ENCODE results near the gene KLHL42.
"Not testable (repeated sequence)": the region's sequence is repeated elsewhere in the genome, so short reads cannot be mapped to it uniquely, and the experiment has no call there.

Gene KLHL42, protein sequence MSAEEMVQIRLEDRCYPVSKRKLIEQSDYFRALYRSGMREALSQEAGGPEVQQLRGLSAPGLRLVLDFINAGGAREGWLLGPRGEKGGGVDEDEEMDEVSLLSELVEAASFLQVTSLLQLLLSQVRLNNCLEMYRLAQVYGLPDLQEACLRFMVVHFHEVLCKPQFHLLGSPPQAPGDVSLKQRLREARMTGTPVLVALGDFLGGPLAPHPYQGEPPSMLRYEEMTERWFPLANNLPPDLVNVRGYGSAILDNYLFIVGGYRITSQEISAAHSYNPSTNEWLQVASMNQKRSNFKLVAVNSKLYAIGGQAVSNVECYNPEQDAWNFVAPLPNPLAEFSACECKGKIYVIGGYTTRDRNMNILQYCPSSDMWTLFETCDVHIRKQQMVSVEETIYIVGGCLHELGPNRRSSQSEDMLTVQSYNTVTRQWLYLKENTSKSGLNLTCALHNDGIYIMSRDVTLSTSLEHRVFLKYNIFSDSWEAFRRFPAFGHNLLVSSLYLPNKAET

DNA sequence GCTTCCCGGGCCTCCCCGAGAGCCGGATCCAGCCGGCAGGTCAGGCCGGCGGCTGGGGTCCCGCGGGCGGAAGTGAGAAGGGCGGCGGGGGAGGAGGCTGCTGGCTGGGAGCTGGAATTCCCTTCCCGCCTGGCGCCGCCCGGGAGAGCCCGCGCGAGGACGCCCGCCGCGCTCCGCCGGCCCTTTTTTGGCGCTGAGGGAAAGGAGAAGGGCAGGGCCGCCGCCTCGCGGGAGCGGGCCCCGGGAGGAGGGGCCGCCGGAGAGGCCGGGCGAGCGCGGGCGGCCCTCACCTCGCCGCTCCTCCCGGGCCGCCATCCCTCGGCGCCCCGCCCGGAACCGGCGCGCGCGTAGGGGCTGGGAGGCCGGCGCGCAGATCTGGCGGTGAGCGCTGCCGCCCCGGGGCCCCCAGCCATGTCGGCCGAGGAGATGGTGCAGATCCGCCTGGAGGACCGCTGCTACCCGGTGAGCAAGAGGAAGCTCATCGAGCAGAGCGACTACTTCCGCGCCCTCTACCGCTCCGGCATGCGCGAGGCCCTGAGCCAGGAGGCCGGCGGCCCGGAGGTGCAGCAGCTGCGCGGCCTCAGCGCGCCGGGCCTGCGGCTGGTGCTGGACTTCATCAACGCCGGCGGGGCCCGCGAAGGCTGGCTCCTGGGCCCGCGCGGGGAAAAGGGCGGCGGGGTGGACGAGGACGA lies at the start of gene KLHL42, which contains the start of gene MANSC4:
TSS of gene KLHL42 (plus strand) at position 314 of the 692 bp plus-strand sequence. CDS start at position 412, 98 bp downstream.
TSS of gene MANSC4 (minus strand) at position 317 of the 692 bp plus-strand sequence. CDS start 8,960 bp downstream, outside the sequence.
- peak; percentile 91 for DNase-seq

DNA sequence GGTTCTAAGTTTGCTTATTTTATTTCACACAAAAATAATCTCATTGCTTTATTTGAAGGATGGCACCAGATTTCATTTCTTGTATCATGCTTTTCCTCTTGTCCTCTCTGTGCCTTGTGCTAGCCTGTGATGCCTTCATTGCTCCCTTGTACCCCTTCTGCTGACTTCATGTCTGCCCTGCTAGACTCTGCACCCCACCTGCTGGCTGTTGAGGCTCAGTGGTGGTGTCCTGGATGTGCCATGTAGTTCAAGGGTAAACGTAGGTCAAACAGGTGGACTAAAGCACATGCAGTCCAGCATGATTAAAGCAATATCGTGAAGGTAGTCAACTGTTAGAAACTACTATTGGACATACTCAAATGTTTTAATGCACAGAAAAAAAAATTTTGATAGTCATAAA lies 47.8 kb upstream of the KLHL42 start:
- DNase-seq: no peak

DNA sequence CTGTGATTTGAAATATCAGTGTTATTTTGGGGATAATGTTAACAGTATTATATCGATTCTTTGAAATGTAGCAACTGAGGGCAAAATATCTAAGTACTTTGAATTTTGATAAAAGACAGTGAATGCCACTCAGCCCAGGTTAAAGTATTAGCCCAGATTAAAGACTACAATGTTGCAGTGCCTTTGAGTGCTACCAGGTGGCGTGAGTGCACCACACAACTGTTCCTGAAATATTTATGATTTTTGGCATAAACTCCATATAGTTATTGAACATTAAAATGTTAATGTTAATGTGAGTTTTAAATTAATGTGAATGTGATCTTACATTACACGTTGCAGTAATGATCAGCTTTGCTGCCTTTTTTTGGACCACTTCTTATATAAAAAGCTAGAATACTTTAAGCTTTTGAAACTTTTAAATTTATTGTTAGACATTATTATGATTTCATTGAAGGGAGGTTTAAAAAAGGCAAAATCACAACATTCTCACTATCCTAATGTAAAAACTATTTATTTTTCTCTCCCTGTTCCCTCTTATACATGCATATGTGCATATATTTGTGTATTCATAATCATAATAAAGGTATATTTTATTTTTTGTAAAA lies 46.9 kb upstream of the KLHL42 start:
- peak; percentile 12 for DNase-seq

- DNase-seq: no peak
Measured at GRCh38 chr12:27733791-27734190, 46.2 kb upstream of the KLHL42 start.

DNA sequence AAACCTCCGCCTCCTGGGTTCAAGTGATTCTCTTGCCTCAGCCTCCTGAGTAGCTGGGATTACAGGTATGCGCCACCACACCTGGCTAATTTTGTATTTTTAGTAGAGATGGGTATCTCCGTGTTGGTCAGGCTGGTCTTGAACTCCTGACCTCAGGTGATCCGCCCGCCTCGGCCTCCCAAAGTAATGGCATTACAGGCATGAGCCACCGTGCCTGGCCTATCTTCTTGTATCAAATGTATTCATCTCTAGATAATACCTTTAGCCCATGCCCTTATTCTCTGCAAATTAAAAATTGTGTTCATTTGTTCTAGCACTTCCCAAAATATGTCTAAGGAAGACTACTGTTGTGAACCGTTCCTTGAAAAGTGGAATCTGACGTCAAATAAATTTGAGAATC lies 45.7 kb upstream of the KLHL42 start:
- not testable (repeated sequence) for DNase-seq

DNA sequence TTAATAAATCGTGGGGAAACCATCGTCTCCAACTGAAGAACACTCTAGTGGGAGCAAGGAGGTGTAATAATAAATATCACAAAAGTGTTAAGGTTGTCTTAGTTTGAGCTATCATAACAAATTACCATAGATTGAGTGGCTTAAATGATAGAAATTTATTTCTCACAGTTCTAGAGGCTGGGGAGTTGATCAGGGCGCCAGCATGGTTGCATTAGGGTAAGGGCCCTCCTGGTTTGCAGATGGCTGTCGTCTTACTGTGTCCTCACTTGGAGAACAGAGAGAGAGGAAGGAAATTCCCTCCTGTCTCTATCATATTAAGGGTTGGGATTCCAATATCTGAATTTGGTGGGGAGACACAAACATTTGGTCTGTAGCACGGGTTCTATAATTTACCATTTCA lies 36.4 kb upstream of the KLHL42 start:
- no peak for DNase-seq

- not testable (repeated sequence) for DNase-seq
Measured at GRCh38 chr12:27745734-27746133, 34.3 kb upstream of the KLHL42 start.

DNA sequence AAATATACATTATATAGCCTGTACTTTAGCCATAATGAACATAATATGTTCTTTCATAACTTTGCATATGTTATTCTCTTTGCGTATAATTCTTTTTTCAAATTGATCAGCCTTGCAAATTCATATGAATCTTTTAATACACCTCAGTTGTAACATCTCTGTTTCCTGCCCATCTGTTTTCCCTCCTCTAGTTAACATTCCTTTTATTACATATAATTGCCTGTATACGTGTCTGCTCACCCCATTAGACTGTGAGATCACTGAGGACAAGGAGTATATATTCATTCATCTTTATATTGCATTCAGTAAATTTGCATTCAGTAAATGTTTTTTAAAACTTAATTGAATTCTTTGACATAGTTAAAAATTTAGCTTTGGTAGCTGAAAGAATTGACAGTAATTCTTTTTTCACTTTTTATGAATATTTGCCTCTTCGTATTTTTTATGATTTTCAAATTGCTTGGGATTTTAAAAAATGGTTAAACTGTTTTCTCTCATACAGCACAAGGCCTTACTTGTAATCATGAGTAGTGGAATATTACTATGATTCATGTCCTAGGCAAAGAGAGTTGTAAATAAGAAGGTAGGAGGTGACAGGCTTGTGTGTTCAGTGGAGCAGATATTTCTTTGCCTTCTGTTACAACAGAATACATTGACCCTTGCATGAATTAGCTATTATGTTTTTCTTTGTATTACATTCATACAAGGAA lies 32.8 kb upstream of the KLHL42 start:
- no peak for DNase-seq

DNA sequence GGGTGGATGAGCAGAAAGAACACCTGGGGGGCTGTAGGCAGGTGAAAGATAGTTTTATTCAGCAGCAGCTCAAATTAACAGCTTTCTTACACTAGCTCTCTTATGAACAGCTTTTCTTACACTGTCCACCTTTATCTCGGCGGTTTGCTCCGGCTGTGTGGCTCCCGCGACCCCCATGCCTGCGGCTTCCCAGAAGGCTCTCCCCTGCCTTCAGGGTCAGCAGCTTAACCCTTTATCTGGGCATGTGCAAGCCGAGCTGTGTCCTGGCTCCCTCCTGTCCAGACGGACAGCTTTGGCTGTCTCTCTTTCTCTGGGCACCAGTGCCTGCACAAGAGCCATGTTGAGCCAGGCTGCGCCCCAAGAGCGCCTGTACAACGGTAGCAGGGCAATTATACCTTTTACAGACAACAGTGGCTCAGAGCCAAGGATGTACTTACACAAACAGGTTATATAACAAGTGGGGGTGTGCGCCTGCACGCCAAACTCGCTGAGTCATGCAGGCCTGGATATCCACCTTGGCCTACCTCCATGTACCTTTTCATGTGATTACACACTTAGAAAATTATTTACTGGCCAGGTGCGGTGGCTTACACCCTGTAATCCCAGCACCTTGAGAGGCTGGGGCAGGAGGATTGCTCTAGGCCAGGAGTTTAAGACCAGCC lies 28.5 kb upstream of the KLHL42 start:
- DNase-seq: no peak

GRCh38 chr12:27754795-27755194 lies 25.2 kb upstream of the KLHL42 start:
- no peak for DNase-seq

DNA sequence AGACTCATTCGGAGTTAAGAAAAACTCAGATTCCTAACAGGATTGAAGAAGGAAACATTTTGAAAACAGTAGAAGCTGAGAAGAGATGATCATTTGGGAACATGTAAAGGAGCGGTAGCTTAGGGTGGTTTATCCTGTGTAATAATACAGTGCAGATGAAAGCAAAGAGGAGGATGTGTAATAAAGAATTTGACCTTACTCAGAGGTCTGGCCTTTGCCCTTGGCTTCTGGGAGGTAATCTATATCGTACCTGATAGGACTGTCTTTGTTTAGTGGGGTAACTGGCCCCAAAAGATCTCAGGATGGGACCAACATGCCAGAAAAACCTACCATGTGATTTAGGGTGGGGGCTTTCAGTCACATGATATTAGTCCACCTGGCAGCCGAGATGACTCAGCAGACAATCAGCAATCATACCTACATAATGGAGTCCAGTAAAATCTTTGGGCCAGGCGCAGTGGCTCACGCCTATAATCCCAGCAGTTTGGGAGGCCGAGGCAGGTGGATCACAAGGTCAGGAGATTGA lies 23.3 kb upstream of the KLHL42 start:
- no peak for DNase-seq

DNA sequence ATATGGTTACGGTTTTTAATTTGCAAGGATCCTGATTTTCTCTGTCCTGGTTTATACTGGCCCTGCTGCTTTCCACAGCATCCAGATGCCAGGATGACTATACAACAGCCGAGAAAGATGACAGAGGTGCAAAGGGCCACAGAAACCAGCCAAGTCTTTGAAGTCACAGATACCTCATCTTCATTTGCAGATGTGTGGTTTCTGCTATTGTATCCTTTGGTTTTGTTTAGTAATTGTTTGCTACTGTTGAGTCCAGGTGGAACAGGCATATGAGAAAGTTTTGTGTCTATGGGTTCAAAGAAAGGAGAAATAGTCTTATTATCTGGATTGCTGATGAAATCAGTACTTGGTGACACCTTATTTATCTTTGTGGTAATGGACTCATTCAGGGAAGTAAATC lies 17.3 kb upstream of the KLHL42 start:
- no peak for DNase-seq

DNA sequence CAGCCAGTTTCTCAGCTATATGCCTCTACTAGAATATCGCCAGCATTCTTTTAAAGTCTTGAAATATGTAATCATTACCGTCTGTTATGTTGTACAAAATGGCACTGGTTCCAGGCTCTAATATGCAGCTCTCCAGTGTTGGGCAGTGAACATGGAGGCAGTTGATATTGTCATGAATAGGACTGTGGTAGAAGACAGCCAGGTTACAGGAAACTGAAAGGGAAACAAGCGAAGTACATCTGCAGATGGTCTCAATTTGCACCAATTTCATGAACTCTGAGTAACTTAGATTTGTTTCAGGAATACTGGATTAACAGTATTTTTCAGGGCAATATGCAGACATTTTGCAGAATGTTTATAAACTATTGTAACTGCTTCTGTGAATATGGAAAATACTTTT lies 13.4 kb upstream of the KLHL42 start:
- DNase-seq: no peak

- no peak for DNase-seq
Measured at GRCh38 chr12:27769142-27769673, 10.8 kb upstream of the KLHL42 start.

DNA sequence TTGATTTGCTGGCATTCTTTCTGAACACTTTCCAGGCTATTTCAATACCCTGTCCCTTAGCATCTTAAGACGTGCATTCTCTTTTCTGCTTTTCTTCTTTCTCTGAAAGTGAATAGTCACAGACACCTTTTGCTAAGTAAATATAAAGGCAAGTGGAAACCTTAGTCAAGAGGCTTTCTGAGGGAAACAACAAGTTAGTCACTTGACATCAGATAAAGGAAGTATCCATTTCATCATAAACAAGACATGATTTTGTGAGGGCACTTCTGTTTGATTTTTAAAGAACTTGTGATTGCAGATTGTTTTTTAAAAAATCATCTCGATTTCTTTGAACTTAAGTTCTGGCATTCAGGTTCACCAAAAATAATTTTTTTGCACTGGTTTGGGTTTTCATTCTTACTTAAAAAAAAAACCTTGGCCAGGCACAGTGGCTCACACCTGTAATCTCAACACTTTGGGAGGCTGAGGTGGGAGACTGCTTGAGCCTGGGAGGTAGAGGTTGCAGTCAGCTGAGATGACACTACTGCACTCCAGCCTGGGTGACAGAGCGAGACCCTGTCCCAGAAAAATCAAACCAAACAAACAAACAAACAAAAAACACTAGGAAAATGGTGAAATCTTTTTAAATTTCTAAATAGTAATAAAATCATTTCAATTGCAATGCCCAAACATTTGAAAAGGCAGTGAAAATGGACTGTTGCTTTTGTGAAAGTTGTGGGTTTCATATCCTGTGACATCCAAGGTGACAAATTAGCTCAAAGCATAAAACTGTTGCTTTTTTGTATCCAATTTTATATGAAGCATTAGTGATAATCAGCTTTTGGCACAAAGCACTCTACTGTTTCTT lies 8.3 kb upstream of the KLHL42 start:
- no peak for DNase-seq

DNA sequence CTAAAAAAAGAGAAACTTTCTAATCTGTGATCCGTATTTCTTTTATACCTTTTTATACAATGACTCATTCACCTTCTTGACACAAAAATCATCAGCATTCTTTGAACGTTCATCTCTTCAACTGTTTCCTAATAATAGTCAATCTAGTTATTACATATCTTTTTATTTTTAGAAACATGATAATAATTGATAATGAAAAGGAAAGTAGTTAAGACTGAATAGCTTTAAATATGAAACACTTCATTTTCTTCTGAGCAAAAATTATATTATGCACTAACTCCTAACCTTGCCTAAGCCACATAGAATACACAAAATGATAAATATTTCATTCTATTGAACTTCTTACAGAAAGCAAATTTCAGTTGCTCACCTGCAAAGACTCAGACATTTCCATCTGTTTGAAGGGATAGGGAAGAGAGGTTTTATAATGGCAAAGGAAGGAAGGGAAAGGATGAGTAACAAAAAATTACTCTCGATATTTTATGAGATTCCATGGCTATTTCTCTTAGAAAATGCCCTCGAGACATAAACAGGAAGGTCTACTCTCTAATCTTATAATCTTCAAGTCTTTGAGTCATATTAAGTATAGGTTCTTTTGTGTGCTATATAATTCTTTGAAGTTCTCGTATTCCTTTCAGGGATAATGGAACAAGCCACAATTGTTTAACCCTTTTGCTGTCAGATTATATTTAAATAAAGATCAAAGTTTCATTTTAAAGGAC lies 7.5 kb upstream of the KLHL42 start:
- no peak for DNase-seq

DNA sequence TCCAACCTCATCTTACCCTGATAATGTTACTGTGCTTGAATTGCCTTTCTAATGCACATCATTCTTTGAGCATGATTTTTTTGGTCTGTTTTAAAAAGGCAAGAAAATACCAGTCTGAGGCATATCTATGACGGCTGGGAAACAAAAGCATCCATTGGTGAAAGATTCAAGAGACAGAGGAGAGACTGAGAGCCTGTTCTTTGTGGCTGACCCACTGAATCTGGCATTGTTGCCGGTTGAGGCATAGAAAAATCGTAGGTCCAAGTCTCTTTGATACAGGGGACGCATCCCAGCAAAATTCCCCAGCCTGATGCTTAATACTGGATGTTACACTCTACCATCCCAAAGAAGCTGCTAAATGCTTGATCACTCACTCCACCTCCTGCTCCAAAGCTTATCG lies 2.9 kb upstream of the KLHL42 start:
- no peak for DNase-seq

DNA sequence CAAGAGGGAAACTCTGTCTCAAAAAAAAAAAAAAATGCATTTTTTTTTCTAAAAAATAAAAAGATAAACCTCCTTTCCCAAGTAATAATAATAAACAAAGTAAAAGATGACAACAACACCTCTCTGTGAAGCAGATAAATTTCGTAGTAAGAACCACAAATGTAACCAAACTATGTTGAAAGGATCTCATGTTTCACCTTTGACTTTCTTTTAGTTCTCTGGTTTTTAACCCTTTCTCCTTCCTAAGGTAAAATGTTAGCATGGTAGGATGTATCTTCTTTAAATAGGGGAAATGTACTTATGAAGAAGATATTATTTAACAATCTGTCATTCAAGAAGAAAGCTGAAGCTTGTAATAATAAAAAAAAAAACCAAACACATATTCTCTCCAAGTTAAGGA lies 1.8 kb upstream of the KLHL42 start:
- no peak for DNase-seq

- DNase-seq: peak; percentile 89
Measured at GRCh38 chr12:27779416-27779919, 565 bp upstream of the KLHL42 start.

All from retina (tissue), 1 donor.